ENCODE measurements around the gene CD200R1L. TPM values are rescaled to one million over a fixed set of nuclear protein-coding genes. Genes with fewer than 3 reads are reported as not detected.

The CD200R1L gene, protein sequence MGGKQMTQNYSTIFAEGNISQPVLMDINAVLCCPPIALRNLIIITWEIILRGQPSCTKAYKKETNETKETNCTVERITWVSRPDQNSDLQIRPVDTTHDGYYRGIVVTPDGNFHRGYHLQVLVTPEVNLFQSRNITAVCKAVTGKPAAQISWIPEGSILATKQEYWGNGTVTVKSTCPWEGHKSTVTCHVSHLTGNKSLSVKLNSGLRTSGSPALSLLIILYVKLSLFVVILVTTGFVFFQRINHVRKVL
- total RNA-seq: 0.26 TPM in 1 of 2 replicates, not detected in the other

DNA sequence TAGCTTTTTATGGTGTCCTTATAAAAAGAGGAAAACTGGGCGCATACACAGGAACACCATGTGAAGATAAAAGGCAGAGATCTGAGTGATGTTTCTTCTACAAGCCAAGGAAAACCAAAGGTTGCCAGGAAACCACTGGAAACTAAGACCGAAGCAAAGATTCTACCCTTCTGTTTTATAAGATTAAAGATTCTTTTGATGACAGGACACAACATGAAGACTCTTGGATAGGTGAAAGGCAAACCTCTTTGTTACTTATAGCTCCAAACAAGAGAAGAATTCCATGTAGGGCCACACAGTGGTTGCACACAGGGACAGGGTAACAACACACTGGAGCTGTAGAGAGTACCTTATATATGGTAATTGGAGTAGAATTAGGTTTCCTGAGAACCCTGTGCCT, at the start of gene CD200R1L:
CD200R1L (minus strand) TSS at position 101 of the 400 bp plus-strand sequence. CDS start 17,497 bp downstream, outside the sequence.
- Histone ChIP-seq H3K36me3 (ENCODE audit: control insufficient read depth, insufficient read depth, low read length) (no peaks in the 10 kb centered on the region), H3K4me3 (ENCODE audit: low read depth, low read length) (no peak within 1 kb of the TSS), H3K27me3 (ENCODE audit: control insufficient read depth, insufficient read depth, low read length) (peaks cover 1% of the 10 kb centered on the region)
- no peak for DNase-seq (ENCODE audit: low read depth)
- TF ChIP-seq, protein P1, sequence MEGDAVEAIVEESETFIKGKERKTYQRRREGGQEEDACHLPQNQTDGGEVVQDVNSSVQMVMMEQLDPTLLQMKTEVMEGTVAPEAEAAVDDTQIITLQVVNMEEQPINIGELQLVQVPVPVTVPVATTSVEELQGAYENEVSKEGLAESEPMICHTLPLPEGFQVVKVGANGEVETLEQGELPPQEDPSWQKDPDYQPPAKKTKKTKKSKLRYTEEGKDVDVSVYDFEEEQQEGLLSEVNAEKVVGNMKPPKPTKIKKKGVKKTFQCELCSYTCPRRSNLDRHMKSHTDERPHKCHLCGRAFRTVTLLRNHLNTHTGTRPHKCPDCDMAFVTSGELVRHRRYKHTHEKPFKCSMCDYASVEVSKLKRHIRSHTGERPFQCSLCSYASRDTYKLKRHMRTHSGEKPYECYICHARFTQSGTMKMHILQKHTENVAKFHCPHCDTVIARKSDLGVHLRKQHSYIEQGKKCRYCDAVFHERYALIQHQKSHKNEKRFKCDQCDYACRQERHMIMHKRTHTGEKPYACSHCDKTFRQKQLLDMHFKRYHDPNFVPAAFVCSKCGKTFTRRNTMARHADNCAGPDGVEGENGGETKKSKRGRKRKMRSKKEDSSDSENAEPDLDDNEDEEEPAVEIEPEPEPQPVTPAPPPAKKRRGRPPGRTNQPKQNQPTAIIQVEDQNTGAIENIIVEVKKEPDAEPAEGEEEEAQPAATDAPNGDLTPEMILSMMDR (IDR thresholded peaks at IDR 0.05; ENCODE audit: insufficient read depth, low read length, severe bottlenecking): no peak
- no peak for FAIRE-seq

- no peaks in the 10 kb centered on the region for H3K36me3 ChIP-seq (ENCODE audit: control insufficient read depth, insufficient read depth, low read length)
- TF ChIP-seq, protein P1 (IDR thresholded peaks at IDR 0.05; ENCODE audit: insufficient read depth, low read length, severe bottlenecking): no peak
- FAIRE-seq (peak; percentile 91), DNase-seq (ENCODE audit: low read depth) (peak; percentile 65)
- H3K27me3 ChIP-seq (ENCODE audit: control insufficient read depth, insufficient read depth, low read length): no peaks in the 10 kb centered on the region
- no peak overlapping the region for H3K4me3 ChIP-seq (ENCODE audit: low read depth, low read length)
Measured at GRCh38 chr3:112894258-112894657, 47.6 kb upstream of the CD200R1L start.

DNA sequence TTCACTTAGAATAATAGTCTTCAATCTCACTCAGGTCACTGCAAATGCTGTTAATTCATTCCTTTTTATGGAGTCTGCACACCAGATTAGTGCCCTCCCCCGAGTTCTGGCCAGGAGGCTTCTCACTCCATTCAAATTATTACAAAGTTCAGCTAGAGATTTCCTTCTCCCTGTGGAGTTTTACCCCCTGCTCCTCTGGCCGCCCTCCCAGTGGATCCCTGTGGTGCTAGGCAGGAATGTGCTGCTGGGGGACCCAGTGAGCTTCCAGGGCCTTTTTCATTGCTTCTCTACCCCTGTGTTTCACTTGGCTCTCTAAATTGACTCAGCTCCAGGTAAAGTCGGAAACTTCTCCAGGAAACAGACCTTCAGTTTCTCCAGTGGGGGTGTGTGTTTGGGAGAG, 42.7 kb upstream of the CD200R1L start:
- TF ChIP-seq, protein P1 (IDR thresholded peaks at IDR 0.05; ENCODE audit: insufficient read depth, low read length, severe bottlenecking): no peak
- Histone ChIP-seq H3K4me3 (ENCODE audit: low read depth, low read length) (no peak overlapping the region), H3K36me3 (ENCODE audit: control insufficient read depth, insufficient read depth, low read length) (no peaks in the 10 kb centered on the region), H3K27me3 (ENCODE audit: control insufficient read depth, insufficient read depth, low read length) (no peaks in the 10 kb centered on the region)
- DNase-seq (ENCODE audit: low read depth): no peak
- FAIRE-seq: no peak

- FAIRE-seq: no peak
- Histone ChIP-seq H3K36me3 (ENCODE audit: control insufficient read depth, insufficient read depth, low read length) (no peaks in the 10 kb centered on the region), H3K27me3 (ENCODE audit: control insufficient read depth, insufficient read depth, low read length) (no peaks in the 10 kb centered on the region), H3K4me3 (ENCODE audit: low read depth, low read length) (no peak overlapping the region)
- TF ChIP-seq, protein P1 (IDR thresholded peaks at IDR 0.05; ENCODE audit: insufficient read depth, low read length, severe bottlenecking): no peak
- peak; percentile 10 for DNase-seq (ENCODE audit: low read depth)
Measured at GRCh38 chr3:112888381-112889085, 41.9 kb upstream of the CD200R1L start.

GRCh38 chr3:112884678-112885290, 38.1 kb upstream of the CD200R1L start:
- FAIRE-seq (no peak), DNase-seq (ENCODE audit: low read depth) (no peak)
- Histone ChIP-seq H3K36me3 (ENCODE audit: control insufficient read depth, insufficient read depth, low read length) (no peaks in the 10 kb centered on the region), H3K27me3 (ENCODE audit: control insufficient read depth, insufficient read depth, low read length) (no peaks in the 10 kb centered on the region), H3K4me3 (ENCODE audit: low read depth, low read length) (no peak overlapping the region)
- TF ChIP-seq, protein P1 (IDR thresholded peaks at IDR 0.05; ENCODE audit: insufficient read depth, low read length, severe bottlenecking): no peak
